GM21526 (cell line): ENCODE data around the gene INPP4B.
"Not testable (repeated sequence)": the region's sequence is repeated elsewhere in the genome, so short reads cannot be mapped to it uniquely, and the experiment has no call there.

Source experiments
- ATAC-seq: cut with Tn5 transposase; IDR thresholded peaks from one replicate; pipeline ENCODE4 v1.9.1; 2021; ENCODE audit warnings: moderate library complexity; ENCODE audit not compliant: unreplicated experiment, low FRiP score

The INPP4B gene

DNA sequence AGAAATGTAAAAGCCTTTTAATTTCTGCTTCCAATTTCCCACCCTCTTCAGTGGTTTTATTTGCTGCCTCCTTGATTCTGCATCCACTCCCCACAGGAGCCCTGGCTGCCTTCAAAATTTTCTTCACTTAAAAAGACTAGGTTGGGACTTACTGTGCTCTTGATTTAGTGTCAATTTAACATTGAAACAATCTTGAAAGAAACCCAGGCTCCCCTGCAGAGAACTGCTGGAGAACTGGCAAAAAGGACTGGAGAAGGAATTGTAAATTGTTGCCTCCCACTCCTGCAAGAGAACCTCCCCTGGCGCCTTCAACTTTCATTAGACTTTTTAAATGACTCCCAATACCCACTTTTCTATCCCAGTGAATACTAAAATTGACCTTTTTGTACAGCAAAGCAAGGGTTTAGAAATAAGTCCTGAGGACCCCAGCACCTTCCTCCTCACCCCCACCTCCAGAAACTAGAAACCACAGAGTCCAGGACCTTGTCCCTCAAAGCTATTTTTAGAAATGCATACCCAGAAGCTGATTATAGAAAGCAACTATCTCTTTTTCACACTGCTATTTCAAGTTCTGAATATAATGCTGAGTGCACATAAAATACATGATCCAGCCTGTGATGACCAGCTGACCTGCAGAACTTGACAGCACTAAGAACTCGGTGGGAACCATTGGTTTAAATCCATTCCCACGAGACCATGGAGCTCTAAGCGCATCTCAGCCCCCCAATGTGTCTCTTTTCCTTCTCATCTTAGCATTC lies 155.5 kb downstream of the INPP4B start:
- ATAC-seq, result no peak

DNA sequence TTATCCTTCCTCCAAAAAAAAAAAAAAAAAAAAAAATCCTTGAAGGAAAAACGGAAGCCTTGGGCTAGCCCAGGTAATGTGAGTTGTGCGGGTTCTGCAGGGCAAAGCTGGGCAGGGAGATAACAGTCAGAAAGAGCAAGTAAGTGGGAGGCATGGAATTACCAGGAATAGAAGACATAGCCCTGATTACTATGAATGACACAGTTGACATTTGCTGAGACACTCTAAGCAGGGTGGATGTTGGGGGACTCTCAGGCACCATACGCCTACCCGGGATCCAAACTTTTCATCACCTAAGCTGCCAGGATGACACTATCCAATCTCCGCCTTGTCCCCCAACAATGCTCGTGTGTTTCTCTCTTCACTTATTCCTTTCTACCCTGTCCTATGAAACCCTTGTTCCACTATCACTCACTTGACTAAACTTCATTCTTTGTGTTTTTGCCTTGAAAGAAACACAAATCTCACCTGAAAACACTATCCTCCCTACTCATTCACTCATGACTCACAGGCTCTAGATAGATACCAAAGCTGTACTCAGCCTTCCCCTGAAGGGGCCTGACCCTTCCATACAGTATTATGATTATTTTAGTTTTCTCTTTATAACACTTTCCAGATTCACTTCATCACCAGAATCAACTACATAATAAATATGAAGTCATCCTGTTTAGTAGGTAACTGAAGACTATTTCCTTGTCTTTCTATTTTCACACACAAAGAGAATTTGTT lies 158.4 kb downstream of the INPP4B start:
- ATAC-seq, result no peak

DNA sequence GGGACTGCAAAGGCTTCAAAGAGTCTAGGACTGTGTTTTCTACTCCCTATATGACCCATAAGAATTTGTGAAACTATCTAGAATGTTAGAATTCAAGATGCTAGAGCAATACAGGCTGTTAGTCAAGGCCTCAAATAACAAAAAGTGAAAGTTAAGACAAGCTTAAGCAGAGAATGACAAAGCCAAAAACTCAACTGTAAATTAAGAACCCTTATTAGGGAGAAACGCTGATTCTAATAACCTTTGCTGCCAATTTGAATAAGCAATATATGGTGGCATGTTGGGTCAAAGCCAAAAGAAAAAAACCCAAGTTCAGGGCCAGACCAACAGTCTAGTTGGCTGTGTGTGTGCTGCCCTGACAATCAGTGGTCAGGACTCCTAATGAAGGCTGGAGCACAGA lies 160.0 kb downstream of the INPP4B start:
- no peak for ATAC-seq

DNA sequence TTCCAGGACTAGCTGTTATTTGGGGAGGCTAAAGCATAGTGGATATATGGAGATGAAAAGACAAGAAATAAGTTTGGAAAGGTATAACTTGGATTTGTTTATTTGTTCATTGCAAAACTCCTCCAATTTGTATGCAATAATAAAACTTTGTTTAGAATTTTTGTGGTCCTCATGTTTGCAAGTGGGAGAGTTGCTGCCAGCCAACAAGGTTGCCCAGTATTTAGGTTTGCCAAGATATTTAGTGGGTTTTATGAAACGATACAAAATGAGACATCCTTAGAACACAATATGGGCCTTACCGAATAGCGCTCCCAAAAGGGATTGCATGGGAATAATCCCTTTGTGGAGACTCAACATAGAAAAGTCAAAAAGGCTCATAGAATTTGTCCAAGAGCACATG lies 162.1 kb downstream of the INPP4B start:
- no peak for ATAC-seq

DNA sequence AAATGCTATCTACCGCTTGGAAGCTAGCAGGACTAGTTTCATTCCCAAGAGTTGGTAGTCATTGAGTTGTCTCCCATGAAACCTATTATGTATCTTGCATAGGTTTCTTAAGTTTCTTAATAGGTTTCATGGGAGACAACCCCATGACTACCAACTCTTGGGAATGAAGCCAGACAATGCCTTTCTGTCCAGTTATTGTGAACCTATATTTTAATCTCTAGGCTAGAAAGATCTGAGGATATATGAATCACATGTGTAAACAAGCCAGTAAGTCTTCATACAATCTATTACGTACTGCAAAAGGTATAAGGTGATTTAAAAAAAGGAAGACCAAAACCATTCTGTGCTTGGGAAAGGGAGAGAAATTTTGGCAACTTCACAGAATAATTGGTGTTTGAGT lies 162.6 kb downstream of the INPP4B start:
- no peak for ATAC-seq

DNA sequence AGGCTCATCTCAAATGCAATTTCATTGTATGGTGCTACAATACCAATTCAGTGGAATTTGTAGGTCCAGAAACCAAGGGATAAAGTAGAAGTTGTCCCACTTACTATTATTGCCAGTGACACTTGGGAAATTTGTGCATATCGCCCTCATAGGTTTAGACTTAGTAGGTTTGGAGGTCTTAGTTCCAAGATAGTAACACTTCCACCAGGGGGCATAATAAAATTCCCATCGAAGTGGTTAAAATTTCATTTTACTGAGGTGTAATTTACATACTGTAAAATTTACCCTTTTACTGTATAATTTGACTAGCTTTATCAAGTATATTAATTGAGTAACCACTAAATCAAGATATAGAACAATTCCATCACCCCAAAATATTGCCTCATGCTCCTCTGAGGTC lies 174.6 kb downstream of the INPP4B start:
- ATAC-seq, result no peak

DNA sequence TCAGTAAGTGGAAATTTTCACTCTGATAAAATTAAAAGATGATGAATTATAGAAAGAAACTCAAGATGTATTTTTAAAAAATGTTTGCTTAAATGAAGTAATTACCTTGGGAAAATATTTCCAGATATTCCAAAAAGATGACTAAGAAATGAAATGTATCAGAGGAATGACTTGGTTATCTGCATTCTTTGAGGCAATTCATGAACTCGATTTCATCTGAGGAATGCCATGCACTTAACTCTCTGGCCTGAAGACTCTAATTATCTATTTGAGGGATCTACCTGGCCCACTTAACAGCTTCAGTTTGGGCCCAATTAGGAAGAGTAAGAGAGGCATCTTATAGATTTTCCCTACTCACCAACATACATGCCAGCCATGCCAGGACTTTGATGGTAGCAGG lies 182.3 kb downstream of the INPP4B start:
- ATAC-seq, result no peak

DNA sequence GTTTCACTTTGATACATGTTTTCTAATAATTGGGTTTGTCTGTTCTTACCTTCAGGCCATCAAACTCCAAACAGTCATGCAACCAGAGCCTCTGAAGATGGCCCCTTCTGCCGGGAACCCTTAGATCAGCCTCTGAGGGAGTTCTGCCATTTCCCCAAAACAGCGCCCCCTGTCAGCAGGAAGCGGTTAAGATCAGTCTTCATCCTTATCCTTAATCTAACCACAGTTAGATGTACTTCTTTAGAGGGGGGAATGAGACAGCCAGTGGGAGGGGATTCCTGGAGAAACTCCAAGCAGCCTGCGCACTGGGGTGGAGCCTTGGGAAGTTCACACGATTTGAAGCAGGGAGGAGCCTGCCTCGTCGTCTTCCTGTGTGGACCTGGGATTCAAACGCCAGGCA lies 185.4 kb downstream of the INPP4B start:
- no peak for ATAC-seq

DNA sequence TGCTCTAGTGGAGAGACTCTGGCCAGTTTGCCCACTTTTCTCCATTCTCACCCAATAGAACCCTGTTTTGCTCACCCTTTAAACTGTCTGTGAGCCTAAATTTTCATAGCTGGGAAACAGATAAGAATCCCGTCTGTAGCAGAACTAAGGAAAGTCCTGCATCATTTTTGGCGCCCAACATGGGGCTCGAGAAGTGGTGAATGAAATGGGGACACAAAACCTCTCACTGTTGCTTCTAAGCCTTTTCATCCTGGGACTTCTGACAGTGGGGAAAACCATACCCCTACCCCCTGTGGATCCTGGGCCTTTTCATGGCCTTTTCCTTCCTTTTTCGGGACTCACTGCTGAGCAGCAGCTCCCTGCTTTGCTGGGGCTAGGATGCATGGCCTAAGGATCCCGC lies 189.9 kb downstream of the INPP4B start:
- ATAC-seq, result no peak

DNA sequence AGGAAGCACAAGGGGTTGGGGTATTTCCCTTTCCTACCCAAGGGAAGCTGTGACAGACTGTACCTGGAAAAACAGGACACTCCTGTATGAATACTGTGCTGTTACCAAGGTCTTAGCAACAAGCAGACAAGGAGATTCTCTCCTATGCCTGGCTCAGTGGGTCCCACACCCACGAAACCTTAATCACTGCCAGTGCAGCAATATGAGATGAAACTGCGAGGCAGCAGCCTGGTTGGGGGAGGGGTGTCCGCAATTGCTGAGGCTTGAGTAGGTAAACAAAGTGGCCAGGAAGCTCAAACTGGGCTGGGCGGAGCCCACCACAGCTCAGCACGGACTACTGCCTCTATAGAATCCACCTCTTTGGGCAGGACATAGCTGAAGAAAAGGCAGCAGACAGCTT lies 197.7 kb downstream of the INPP4B start:
- no peak for ATAC-seq

DNA sequence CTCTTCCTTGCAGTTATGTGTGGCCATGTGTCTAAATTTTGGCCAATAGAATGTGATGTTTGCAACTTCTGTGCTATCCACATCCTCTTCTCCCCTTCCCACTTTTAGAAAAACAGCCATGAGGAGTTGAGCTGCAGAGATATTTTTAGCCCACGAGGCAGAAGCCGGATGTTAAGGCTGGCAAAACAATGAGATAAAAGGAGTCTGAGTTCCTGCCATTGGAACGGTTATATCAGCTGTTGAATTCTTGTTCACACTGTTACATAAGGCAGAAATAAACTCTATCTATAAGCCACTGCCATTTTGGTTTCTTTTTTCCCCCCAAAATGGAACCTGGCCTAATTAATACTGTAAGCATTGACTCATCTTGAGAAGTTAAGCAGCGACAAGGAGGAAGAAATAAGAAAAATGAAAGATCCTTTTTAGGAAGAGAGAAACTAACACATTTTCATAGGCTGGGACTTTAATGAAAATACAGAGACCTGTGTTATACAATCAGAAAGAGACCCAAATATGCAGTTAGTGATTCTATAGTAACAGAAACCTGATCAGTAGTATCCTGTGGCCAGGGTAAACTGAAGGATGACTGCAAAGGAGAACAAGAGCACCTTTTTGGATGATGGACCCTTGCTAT lies 200.5 kb downstream of the INPP4B start:
- ATAC-seq, result no peak

DNA sequence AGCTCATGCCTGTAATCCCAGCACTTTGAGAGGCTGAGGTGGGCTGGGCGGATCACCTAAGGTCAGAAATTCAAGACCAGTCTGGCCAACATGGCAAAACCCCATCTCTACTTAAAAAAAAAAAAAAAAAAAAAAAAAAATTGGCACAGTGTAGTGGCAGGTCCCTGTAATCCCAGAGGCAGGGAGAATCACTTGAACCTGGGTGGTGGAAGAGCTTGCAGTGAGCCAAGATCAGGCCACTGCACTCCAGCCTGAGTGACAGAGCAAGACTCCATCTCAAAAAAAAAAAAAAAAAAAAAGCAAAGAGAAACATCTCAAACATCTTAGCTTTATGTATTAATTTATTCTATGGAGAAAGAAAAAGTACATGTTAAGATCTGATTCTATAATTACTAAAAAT lies 201.5 kb downstream of the INPP4B start:
- not testable (repeated sequence) for ATAC-seq

DNA sequence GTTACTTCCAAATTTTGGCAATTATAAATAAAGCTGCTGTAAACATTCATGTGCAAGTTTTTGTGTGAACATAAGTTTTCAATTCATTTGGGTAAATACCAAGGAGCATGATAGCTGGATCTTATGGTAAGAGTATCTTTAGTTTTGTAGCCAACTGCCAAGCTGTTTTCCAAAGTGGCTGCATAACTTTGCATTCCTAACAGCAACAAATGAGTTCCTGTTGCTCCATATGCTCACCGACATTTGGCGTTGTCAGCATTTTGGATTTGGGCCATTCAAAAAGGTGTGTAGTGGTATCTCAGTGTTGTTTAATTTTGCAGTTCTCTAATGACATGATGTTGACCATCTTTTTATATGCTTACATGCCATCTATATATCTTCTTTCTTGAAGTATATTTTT lies 208.5 kb downstream of the INPP4B start:
- ATAC-seq, result no peak

DNA sequence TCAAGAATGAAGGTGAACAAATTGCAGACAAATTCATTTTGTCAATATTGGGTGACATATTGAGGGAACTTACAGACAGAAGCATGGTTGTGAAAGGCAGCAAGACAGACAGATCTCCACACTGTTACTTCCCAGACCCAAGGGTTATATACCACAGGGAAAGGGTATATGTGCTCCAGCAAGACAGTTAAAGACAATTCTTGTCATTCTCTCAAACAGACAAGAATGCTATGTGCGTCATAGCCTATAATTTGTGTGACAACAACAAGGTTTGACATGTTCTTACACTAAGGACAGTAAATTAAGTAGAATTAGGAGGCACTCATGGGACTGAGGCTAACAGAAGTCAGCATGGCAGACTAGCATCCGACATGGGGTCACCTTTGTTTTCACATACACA lies 214.3 kb downstream of the INPP4B start:
- no peak for ATAC-seq

DNA sequence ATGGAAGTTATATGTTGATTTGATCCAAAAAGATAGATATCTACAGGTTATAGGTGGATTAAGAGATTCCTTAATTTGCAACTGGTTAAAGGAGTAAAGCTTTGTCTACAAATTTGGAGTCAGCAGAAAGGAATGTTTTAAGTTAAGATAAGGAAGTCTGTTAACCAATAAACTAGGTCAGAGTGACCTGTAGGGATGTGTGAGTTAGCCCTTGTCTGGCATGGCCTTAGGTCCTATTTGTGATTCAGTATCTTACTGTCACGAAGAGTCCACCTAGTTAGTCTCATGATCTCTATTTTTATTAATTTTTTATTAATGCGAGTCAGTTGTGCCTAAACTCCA lies 230.8 kb downstream of the INPP4B start:
- no peak for ATAC-seq

DNA sequence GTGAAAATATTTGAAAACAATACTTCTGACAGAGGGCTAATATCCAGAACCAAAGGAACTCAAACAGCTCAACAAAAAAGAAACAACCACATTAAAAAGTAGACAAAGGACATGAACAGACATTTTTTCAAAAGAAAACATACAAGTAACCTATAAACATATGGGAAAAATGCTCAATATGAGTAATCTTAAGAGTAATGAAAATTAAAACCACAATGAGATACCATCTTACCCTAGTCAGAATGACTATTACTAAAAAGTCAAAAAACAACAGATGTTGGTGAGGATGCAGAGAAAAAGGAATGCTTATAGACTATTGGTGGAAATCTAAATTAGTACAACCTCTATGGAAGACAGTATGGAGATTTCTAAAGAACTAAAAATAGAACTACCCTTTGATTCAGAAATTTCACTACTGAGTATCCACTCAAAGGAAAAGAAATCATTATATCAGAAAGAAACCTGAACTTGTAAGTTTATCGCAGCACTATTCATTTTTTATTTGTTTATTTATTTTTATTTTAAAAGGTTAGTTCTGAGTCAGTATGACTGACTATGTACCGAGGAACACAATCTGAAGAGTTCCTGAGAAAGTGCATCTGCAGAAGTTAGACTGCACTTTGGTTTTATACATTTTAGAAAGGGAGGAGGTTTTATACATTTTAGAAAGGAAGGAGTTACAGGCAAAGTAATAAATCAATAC lies 231.3 kb downstream of the INPP4B start:
- ATAC-seq, result no peak

DNA sequence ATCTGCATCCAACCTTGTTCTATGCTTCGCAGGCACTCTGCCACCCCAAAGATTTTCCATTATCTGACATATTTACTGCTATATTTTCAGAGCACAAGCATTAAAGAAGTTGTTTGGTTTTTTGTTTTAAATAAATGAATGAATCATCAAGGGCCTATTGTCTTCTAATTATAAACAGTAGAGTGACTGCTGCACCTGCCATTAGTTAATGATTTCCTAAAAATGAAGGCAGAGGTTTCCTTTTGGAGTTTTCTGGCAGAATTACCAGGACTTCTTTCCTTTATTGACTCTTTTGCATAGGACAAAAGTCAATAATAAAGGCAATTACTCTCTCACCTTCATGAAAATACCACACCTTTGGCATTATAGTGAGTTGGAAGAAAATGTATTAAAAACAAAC lies 238.1 kb downstream of the INPP4B start:
- ATAC-seq, result no peak

DNA sequence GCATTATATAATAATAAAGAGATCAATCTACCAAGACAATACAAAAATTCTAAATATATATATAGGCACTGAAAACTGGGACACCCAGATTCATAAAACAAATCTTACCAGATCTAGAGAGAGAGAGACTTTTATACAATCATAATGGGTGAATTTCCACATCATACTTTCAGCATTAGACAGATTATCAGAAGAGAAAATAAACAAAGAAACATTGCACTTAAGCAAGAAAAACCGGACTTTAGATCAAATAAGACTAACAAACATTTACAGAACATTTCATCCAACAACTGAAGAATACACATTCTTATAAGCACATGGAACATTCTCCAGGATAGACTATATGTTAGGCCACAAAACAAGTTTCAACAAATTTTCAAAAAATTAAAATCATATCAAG lies 245.1 kb downstream of the INPP4B start:
- no peak for ATAC-seq

DNA sequence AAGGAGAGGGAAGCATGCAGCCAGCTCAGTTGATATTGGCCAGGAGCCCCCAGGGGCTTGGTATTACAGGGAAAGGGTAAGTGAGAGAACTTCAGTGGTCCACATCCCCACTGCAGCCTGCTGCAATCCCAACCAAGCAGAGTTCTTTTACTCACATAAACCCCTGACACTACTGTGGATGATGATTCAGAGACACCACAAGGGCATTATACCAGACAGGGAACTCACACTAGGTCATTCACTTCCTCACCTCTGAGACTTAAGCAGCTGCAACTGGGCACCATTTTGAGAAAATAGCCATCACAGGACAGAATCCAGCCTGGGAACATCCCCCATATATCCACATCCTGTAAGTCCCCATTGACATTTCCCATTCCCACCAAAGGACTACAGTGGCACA lies 248.0 kb downstream of the INPP4B start:
- ATAC-seq, result no peak

DNA sequence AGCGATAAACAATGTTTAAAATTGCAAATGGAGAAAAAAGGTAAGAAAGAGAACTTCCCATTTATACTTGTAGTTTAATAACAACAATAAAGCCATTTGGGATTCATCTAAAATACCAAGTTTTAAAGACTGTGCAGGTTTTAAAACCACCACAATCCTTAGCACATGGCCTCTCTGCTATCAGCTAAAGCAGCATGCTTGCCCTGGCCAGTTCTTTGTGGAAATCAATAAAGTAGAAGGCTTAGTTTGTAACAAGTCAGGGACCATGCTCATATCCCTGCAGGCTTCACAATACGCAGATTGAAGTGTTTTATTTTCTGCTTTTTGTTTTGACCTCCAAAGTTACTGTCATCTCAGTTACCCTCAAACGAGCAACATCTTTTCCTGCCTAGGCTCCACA lies 249.5 kb downstream of the INPP4B start:
- no peak for ATAC-seq

DNA sequence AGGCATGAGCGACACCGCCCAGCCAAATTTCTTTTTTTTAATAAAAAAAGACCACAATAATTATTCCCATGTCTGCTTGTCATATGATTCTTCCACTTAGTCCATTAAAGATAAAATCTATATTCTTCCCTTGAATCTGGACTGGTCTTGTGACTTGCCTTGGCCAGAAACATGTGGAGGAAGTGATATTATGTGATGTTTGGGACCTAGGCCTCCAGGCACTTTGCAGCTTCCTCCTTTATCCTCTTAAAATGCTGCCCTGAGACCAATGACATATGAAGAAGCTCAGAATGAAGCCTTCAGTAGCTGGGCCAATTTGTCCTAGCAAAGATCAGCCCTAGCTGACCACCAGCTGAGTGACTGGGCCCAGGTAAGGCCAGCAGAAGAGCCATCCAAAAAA lies 250.0 kb downstream of the INPP4B start:
- no peak for ATAC-seq
